GM23338 (cell line): ENCODE data around the gene ANKFY1.

Source experiments
- CREB1 ChIP-seq: fragments of 250-450 bp; sonication (Bioruptor Pico); IDR thresholded peaks from 2 replicates; pipeline ENCODE4 v1.5.0; 2020; ENCODE audit warnings: low read depth, mild to moderate bottlenecking, moderate library complexity
- EZH2 ChIP-seq: fragments of 200-600 bp; sonication (generic); IDR thresholded peaks from one replicate; pipeline ENCODE4 v1.8.0; 2017; ENCODE audit warnings: antibody characterized with exemption, mild to moderate bottlenecking, low read depth; ENCODE audit not compliant: unreplicated experiment
- EZH2phosphoT487 ChIP-seq: fragments of 200-600 bp; sonication (generic); IDR thresholded peaks from one replicate; pipeline ENCODE4 v1.8.1; 2018; ENCODE audit warnings: antibody characterized with exemption; ENCODE audit not compliant: unreplicated experiment
- JUNB ChIP-seq: IDR thresholded peaks from one replicate; pipeline ENCODE4 v1.6.1; 2016; ENCODE audit warnings: antibody characterized with exemption; ENCODE audit not compliant: unreplicated experiment
- NANOG ChIP-seq: IDR thresholded peaks from 2 replicates; pipeline ENCODE4 v1.6.1; 2016; ENCODE audit warnings: antibody characterized with exemption, borderline replicate concordance
- POLR2AphosphoS5 ChIP-seq: IDR thresholded peaks from 2 replicates; pipeline ENCODE4 v1.6.1; 2016; ENCODE audit warnings: antibody characterized with exemption, low read depth
- STAT1 ChIP-seq: IDR thresholded peaks from one replicate; pipeline ENCODE4 v1.6.1; 2016; ENCODE audit warnings: antibody characterized with exemption; ENCODE audit not compliant: unreplicated experiment
- ZNF114 ChIP-seq: fragments of 250-450 bp; sonication (Bioruptor Pico); IDR thresholded peaks from 2 replicates; pipeline ENCODE4 v1.5.0; 2020; ENCODE audit warnings: mild to moderate bottlenecking, moderate library complexity
- ZNF331 ChIP-seq: fragments of 250-450 bp; sonication (Bioruptor Pico); IDR thresholded peaks from 2 replicates; pipeline ENCODE4 v1.5.0; 2020; ENCODE audit warnings: low read depth, mild to moderate bottlenecking, moderate library complexity
- TF ChIP-seq, protein P1 (sequence below), 2 experiments: fragments of 200-600 bp in 1 of 2; sonication (generic) in 1 of 2; conservative IDR thresholded peaks; 2 replicates each; pipeline versions ENCODE4 v1.5.1 to v1.6.1; 2016 to 2017; ENCODE audit warnings: antibody characterized with exemption in 2 of 2, low read depth in 2 of 2, mild to moderate bottlenecking in 2 of 2, moderate library complexity in 1 of 2
- TF ChIP-seq, protein P2 (sequence below): IDR thresholded peaks from one replicate; pipeline ENCODE4 v1.6.1; 2018; ENCODE audit warnings: antibody characterized with exemption; ENCODE audit not compliant: unreplicated experiment
- TF ChIP-seq, protein P3 (sequence below): IDR thresholded peaks from 2 replicates; pipeline ENCODE4 v1.6.1; 2016; ENCODE audit warnings: antibody characterized with exemption

DNA sequence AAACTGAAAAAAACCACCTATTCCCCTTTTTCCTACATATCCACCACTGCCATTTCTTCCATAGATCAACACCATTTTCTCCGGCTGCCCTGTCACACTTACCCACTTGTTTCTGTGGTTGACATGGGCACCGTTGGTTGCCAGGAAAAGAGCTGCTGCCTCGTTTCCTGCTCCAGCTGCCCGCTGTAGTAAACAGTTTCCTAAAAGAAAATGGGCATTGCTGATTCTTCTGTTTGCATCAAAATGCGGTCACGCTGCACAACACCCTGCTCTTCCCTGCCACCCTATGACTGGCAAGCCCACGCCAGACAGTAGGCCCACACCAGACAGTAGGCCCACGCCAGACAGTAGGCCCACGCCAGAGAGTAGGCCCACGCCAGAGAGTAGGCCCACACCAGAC lies 74.5 kb downstream of the ANKFY1 start:
- TF ChIP-seq POLR2AphosphoS5 = no peak
- TF ChIP-seq, protein P1, sequence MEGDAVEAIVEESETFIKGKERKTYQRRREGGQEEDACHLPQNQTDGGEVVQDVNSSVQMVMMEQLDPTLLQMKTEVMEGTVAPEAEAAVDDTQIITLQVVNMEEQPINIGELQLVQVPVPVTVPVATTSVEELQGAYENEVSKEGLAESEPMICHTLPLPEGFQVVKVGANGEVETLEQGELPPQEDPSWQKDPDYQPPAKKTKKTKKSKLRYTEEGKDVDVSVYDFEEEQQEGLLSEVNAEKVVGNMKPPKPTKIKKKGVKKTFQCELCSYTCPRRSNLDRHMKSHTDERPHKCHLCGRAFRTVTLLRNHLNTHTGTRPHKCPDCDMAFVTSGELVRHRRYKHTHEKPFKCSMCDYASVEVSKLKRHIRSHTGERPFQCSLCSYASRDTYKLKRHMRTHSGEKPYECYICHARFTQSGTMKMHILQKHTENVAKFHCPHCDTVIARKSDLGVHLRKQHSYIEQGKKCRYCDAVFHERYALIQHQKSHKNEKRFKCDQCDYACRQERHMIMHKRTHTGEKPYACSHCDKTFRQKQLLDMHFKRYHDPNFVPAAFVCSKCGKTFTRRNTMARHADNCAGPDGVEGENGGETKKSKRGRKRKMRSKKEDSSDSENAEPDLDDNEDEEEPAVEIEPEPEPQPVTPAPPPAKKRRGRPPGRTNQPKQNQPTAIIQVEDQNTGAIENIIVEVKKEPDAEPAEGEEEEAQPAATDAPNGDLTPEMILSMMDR (conservative IDR thresholded peaks at IDR 0.05; ENCODE audit: low read depth in 2 of 2) = no peak
- TF ChIP-seq EZH2phosphoT487 = no peak
- TF ChIP-seq CREB1 (CRISPR knock-in tag) = no peak
- no peak for TF ChIP-seq EZH2
- TF ChIP-seq ZNF331 (CRISPR knock-in tag) = no peak
- TF ChIP-seq JUNB = no peak
- TF ChIP-seq, protein P2, sequence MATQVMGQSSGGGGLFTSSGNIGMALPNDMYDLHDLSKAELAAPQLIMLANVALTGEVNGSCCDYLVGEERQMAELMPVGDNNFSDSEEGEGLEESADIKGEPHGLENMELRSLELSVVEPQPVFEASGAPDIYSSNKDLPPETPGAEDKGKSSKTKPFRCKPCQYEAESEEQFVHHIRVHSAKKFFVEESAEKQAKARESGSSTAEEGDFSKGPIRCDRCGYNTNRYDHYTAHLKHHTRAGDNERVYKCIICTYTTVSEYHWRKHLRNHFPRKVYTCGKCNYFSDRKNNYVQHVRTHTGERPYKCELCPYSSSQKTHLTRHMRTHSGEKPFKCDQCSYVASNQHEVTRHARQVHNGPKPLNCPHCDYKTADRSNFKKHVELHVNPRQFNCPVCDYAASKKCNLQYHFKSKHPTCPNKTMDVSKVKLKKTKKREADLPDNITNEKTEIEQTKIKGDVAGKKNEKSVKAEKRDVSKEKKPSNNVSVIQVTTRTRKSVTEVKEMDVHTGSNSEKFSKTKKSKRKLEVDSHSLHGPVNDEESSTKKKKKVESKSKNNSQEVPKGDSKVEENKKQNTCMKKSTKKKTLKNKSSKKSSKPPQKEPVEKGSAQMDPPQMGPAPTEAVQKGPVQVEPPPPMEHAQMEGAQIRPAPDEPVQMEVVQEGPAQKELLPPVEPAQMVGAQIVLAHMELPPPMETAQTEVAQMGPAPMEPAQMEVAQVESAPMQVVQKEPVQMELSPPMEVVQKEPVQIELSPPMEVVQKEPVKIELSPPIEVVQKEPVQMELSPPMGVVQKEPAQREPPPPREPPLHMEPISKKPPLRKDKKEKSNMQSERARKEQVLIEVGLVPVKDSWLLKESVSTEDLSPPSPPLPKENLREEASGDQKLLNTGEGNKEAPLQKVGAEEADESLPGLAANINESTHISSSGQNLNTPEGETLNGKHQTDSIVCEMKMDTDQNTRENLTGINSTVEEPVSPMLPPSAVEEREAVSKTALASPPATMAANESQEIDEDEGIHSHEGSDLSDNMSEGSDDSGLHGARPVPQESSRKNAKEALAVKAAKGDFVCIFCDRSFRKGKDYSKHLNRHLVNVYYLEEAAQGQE = no peak
- TF ChIP-seq STAT1 = no peak
- TF ChIP-seq, protein P3, sequence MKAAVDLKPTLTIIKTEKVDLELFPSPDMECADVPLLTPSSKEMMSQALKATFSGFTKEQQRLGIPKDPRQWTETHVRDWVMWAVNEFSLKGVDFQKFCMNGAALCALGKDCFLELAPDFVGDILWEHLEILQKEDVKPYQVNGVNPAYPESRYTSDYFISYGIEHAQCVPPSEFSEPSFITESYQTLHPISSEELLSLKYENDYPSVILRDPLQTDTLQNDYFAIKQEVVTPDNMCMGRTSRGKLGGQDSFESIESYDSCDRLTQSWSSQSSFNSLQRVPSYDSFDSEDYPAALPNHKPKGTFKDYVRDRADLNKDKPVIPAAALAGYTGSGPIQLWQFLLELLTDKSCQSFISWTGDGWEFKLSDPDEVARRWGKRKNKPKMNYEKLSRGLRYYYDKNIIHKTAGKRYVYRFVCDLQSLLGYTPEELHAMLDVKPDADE = no peak
- no peak for TF ChIP-seq NANOG
- no peak for TF ChIP-seq ZNF114 (CRISPR knock-in tag)
